HG03060 (cell line): ENCODE data around the gene DCAF5.

Source experiments
- ATAC-seq: cut with Tn5 transposase; IDR thresholded peaks from one replicate; pipeline ENCODE4 v1.9.1; 2021; ENCODE audit warnings: low read depth, moderate number of reproducible peaks; ENCODE audit not compliant: unreplicated experiment

DCAF5 gene

DNA sequence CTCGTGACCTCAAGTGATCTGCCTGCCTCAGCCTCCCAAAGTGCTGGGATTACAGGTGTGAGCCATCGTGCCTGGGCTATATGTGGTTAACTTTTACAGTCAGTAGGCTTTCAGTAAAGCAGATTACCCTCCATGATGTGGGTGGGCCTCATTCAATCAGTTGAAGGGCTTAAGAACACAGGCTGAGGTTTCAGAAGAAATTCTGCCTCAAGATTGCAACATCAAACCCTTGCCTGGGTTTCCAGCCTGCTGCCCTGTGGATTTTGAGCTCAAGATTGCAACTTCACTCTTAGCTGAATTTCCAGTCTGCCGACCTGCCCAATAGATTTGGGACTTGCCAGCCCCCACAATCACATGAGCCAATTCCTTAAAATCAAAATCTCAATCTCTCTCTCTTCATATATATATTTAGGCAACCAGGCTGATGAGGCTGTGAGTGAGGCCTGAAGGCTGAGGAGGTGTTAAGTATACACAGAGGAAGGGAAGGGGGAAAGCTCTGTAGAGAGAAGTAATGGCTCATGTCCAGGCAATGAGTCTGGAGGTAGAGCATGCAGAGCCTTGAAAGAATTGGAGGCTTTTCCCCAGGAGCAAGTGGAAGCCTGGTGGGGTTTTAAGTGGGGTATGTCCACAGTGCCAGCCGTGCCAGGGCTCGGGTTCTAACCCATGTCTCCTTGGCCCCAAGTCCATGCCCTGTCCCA is 140.5 kb downstream of the DCAF5 start:
- ATAC-seq: no peak

DNA sequence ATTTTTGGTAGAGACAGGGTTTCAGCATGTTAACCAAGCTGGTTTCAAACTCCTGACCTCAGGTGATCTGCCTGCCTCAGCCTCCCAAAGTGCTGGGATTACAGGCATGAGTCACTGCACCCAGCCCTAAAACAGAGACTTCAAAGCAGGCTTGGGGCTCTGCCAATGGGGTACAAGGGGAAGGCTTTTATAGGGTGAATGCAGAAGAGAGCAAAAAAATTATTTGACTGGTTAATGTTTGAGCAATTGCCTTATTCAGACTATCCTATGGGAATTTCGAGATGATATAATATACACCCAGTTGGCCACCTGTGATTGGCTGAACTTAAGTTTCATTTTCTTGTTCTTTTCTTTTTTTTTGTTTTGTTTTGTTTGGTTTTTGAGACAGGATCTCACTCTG is 142.3 kb downstream of the DCAF5 start:
- no peak for ATAC-seq

DNA sequence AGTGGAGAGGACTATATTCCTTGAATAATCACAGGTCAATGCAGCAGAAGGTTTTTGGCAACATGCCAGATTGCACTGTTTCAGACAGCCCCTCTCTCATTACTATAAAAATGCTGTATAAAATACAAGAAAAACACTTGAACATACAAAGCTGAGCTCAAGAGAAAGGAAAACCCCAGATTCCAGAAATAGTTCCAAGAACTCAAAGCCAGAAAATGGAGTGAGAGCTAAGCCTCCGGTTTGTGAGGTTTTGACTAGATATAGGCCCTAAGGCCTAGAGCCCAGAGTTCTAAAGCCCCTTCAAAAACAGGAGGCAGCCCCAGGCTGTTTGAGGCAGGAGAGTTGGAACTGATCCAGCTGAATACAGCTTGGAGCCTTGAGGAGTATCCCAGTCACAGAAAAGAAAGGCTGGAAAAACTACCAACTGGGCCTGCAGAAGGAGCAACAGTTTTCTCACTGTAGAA is 144.5 kb downstream of the DCAF5 start:
- no peak for ATAC-seq

DNA sequence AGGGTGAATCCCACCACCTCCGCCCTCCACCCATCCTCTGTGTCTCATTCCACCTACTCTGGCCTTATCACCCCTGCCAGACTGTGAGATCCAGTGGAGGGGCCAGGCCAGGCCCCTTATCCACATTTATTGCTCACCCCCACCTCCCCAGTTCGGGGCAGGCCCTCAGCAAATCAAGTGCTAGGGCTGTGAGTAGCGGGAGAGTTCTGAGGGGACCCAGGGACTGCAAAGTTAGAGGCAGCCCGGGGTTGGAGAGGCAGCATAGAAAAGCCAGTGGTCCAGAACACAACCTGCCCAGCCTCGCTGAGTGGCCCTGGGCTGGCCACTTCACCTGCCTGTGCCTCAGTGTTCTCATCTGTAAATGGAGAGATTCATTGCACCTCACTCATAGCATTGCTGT is 146.6 kb downstream of the DCAF5 start:
- ATAC-seq: no peak

DNA sequence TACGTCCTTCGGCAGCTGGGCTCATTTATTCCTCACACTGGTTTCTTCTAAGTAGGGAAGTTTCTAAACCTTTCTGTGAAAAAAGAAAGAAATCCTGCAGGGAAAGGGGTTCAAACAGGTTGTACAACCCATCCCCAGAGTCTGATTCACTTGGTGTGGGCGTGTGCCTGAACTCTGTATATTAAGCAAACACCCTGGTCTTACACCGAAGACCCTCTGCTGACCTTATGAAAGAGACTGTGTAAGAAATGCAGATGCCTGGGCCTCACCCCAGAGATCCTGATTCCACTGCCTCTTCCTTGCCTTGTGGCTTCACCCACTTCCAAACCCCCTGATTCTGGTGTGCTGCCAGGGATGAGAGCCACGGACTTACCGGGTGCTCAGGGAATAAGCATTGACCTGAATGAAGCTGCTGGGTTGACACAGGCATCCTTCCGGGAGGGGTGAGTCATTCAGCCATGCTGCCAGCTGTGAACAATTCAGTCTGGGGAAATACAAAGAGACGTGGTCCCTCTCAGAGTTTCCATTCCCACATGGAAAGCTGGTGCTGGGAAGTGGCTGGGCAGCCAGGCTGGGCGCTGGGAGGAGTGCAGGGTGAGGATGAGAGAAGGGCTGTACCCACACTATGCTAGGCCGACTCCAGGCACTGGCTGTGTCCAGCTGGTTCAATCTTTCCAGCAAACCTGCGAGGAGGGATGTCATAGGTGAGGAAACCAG is 147.3 kb downstream of the DCAF5 start:
- ATAC-seq: no peak

DNA sequence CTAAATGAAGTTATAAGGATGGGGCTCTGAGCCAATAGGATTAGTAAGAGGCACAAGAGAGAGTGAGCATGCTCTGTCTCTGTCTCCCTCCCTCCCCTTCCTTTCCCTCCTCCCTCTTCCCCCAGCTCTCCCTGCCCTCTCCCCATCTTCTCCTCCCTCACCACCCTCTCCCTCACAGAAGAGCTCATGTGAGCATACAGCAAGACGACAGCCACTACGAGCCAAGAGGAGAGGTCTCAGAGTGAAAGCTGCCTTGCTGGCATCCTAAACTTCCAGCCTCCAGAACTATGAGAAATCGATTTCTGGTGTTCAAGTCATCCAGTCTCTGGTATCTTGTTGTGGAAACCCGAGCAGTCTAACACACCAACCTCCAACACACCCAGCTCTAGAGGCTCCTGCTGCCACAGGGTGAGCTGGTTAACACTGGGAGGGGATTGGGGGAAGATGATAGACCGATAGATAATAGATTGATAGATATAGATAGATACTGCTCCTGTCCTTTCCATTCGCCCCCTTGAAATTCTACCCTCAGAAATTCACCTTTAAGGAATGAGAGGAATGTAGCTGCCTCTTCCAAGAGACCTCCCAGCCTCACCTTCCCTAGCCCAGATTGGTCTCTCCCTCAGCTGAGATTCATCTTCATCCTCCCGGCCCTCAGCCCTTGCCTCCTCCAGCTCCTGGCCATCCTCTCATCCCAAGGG is 148.0 kb downstream of the DCAF5 start:
- ATAC-seq: no peak

DNA sequence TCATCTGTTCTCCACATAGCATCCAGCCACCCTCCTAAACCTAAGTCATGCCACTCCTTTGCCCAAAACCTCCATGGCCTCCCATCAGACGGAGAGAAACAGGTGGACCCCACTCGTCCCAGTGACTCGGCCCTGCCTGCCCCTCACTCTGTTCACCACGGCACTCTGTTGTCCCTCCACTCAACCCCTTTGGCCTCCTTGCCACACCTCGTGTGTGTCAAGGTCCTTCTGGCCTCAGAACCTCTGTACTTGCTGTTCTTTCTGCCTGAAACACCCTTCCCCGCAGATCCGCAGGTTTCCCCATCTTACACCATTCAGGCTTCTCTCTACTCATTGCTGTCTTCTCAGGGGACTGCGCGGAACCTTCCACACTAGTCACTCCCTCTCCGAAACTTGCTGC is 149.3 kb downstream of the DCAF5 start:
- ATAC-seq: no peak

DNA sequence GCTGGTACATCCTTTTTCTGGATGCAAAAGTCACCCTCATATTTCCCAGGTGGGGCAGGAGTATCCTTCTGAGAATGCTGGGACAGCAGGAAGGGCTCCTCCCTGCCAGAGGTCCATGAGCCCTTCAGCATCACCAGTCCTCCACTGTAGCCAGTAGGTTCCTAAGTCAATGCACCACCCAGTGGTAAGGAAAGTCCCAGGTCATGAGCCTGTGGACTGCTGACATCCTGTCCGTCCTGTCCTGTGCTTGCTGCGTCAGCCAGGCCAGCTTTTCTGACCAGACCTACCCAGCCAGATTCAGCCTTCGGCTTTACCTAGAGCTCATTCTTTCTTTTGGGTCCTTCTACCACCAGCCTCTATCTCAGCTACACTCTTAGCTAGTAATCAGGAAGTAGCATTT is 150.8 kb downstream of the DCAF5 start:
- ATAC-seq: no peak

DNA sequence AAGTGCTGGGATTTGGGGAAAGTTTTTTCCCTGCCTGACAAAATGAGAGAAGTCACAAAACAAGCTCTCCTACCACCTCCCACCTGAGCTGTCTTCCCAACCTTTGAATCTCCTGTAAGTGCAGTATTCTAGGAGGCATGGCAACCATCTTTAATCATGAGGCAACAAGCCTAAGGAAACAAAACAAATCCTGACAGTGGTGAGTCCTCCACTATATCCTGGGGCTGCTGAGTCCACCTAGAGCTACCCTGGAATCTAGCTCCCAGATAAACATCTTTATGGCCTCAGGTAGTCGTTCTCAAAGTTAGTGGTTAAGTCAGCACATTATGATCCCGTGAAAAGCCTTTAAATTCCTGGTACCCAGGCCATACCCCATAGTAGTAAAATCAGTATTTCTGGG is 151.5 kb downstream of the DCAF5 start:
- no peak for ATAC-seq
